GM13977 (cell line): ENCODE measurements around the gene KAZN.

Experiments
- DNase-seq: peaks from one replicate; pipeline ENCODE4 v3.0.0; 2012; ENCODE audit warnings: low spot score
- in situ Hi-C: fragments of 300-500 bp; cut with MboI; formaldehyde crosslinking; loops from one replicate; pipeline ENCODE4 v1.12.0; 2022; ENCODE audit warnings: low sequenced_read_pairs, low pct_unique_long_range_greater_than_20kb, mixed read lengths, inconsistent platforms; ENCODE audit not compliant: unreplicated experiment
- TF ChIP-seq, protein P1 (sequence below): IDR thresholded peaks from 2 replicates; pipeline ENCODE4 v1.5.1; 2012; ENCODE audit warnings: mild to moderate bottlenecking, control low read depth; ENCODE audit not compliant: insufficient read depth; ENCODE audit errors: extremely low read depth, missing control alignments

The KAZN gene

DNA sequence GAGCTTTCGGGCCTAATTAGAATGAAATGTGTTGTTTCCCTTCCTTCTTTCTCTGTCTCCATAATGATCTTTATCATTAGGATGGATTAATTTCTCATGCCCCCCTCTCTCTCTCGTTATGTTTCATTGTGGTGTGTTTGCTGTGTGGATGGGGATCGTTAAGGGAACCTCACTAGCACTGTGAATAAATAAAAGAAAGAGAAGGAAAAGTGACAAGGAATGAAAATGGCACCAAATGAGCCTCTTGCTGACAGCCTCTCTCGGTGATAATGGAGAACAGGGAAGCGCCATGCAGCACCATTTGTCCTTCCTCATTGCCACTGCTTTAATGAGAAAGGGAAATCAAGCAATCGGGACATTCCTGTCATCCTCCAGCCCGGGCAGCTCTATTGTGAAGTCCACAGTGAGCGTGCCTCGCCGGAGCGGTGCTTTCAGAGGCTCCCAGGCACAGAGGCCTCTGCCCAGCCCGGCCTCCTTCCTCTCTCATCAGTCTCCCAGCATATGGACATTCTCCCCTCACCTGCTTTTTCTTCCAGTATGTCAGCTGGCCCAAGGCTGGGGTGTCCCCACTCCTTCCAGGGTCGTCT, 289.4 kb downstream of the KAZN start:
- DNase-seq: no peak
- TF ChIP-seq, protein P1, sequence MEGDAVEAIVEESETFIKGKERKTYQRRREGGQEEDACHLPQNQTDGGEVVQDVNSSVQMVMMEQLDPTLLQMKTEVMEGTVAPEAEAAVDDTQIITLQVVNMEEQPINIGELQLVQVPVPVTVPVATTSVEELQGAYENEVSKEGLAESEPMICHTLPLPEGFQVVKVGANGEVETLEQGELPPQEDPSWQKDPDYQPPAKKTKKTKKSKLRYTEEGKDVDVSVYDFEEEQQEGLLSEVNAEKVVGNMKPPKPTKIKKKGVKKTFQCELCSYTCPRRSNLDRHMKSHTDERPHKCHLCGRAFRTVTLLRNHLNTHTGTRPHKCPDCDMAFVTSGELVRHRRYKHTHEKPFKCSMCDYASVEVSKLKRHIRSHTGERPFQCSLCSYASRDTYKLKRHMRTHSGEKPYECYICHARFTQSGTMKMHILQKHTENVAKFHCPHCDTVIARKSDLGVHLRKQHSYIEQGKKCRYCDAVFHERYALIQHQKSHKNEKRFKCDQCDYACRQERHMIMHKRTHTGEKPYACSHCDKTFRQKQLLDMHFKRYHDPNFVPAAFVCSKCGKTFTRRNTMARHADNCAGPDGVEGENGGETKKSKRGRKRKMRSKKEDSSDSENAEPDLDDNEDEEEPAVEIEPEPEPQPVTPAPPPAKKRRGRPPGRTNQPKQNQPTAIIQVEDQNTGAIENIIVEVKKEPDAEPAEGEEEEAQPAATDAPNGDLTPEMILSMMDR: no peak
- in situ Hi-C loops: no loop called here

DNA sequence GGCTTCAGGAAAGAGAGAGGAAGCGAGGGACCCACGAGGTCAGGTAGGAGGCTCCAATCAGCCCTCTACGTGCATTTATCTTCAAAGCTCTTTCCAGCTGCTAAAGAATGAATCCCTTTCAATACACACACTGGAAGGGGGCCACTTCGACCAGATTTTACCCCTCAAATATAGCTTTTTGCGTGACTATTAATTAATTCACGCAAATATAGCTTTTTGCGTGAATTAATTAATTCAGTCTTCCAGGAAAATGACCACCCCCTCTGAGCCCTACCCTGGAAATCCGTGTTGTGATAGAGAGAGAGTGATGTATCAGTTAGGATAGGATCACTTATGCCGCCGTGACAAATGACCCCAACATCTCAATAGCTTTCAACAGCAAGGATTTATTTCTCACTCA, 289.9 kb downstream of the KAZN start:
- TF ChIP-seq, protein P1: no peak
- no peak for DNase-seq
- in situ Hi-C loops: no loop called here

DNA sequence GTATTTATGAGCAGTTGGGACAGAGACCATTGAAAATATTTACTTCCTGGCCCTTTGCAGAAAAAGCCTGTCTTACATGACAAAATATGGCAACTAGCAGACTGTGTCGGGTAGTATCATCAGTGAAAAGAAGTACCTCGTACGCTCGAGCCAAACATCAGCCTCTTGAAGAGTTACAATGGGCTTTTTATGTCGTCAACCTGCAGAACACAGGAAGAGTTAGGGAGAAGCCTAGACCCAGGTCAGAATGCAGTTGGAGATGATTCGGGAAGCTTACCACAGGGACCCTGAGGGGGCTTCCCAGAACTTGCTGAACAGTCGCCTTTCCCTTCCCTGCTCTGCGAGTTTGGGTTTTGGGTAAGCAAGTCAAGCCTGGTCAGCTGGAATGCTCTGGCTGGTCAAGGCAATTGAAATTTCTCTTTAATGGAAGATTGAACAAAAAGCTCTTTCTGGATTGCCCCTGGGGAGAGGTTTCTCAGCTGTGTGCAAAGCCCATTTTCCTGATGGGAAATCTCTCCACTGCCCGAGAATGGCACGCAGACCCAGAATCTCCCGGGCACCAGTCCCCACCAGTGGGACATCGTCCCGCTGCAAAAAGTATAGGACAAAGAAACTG, 291.4 kb downstream of the KAZN start:
- TF ChIP-seq, protein P1: no peak
- DNase-seq: no peak
- in situ Hi-C loops: no loop called here

DNA sequence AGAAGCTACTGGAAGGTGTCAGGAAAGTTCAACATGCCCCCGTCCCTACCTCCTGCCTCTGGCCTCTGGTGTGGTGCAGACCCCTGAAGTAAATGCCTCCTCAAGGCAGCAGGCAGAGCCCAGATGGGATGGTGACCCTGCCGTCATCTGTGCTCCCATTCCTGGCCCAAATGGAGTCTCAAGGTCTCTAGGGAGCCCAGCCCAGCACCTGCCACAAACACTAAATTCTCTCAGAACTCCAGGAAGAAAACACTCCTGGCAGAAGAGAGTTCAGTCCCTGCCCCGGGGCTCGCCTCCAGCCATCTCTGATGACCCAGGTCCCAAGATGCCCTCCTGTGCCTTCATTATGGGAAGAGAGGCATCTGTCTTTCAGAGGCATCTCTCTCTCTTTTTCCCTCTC, 293.5 kb downstream of the KAZN start:
- DNase-seq: no peak
- TF ChIP-seq, protein P1: no peak
- in situ Hi-C loops: no loop called here

DNA sequence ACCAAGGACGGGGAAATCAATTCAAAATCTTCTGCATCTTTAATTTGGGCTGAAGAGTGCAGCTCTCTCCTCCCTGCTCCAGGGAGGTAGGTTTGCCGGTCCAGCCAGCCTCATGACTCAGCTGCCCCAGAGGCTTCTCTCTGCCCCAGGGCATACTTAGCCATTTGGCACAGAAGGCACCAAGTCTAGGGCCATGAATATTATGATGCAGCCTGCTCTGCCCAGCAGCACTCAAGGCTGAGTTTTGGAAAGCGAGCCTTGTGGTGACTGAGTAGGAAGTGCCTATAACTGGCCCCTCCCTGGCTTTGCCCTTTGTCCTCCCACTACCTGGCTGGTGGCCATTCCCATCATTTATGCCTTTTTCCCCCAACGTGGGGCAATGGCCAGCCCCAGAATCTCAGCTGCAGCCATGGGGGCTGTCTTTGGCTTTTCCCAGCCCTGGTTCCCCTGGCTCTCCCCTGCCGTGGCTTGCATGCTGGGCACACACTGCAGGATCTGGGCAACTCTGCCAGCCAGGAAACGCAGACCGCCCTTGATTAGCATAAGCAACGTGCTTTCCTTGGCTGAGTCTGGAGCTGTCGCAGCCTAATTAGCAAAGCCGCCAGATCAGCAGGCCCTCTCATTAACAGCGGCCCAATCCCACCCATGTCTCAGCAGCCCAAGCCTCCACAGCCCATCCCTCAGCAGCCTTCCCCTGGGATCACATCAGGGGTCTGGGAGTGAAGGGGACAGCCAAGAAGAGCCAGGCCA, 296.5 kb downstream of the KAZN start:
- DNase-seq: no peak
- in situ Hi-C loops: no loop called here
- TF ChIP-seq, protein P1: no peak

DNA sequence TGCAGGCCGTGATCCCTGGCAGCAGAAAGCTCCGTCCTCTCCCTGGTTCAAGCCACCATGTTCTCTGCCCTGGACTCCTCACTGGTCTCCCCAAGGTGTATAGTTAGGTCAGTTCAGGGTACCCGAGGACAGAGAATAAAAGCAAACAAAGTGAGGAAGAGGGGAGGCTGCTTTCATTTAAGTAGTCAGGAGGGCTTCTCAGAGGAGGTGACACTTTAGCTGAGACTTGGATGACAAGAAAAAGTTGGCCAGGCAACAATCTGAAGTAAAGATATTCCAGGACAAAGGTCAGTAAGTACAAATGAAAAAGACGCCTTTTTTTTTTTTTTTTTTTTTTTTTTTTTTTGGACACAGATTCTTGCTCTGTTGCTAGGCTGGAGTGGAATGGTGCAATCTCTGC, 297.2 kb downstream of the KAZN start:
- in situ Hi-C loops: no loop called here
- DNase-seq: no peak
- TF ChIP-seq, protein P1: no peak
